ENCODE data around the gene PDSS2. TPM values are rescaled to one million over a fixed set of nuclear protein-coding genes. Genes with fewer than 3 reads are reported as not detected.

The PDSS2 gene
- total and polyA plus RNA-seq, 11 donors, result 7.2 to 24.4 (median 14.4) TPM

DNA sequence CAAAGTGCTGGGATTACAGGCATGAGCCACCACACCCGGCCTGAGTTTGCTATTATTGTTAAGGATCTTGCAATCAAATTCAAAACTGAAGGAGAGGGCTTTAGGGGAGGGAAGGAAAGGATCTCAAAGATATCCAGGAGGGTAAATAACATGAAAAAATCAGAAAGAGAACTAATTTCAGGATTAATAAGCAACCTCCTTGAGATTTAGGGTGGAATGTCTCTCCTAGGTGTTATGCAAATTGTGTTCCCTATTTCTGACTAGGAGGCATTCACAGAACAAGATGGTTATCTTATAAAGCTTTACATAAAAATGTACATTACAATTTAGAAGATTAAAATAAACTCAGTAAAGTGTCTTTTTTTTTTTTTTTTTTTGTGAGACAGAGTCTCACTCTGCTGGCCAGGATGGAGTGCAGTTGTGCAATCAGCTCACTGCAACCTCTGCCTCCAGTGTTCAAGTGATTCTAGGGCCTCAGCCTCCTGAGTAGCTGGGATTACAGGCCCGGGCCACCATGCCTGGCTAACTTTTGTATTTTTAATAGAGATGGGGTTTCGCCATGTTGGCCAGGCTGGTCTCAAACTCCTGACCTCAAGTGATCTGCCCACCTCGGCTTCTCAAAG, 252.0 kb downstream of the PDSS2 start:
- DNase-seq, result no peak
- 96 to 98% (median 97%) methylated on average over 4 of the region's 4 CpGs for WGBS, 4 donors

GRCh38 chr6:107205058-107205998, 254.0 kb downstream of the PDSS2 start:
- DNase-seq, result no peak
- H3K27me3 ChIP-seq, result no peaks in the 10 kb centered on the region
- H3K4me3 ChIP-seq, result no peak overlapping the region
- 94 to 97% (median 95%) methylated on average over 6 of the region's 6 CpGs for WGBS, 4 donors
- no peak for ATAC-seq
- no peaks in the 10 kb centered on the region for H3K36me3 ChIP-seq
- TF ChIP-seq, protein P1, sequence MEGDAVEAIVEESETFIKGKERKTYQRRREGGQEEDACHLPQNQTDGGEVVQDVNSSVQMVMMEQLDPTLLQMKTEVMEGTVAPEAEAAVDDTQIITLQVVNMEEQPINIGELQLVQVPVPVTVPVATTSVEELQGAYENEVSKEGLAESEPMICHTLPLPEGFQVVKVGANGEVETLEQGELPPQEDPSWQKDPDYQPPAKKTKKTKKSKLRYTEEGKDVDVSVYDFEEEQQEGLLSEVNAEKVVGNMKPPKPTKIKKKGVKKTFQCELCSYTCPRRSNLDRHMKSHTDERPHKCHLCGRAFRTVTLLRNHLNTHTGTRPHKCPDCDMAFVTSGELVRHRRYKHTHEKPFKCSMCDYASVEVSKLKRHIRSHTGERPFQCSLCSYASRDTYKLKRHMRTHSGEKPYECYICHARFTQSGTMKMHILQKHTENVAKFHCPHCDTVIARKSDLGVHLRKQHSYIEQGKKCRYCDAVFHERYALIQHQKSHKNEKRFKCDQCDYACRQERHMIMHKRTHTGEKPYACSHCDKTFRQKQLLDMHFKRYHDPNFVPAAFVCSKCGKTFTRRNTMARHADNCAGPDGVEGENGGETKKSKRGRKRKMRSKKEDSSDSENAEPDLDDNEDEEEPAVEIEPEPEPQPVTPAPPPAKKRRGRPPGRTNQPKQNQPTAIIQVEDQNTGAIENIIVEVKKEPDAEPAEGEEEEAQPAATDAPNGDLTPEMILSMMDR (IDR thresholded peaks at IDR 0.05), result no peak
- no peak for TF ChIP-seq POLR2A (IDR thresholded peaks at IDR 0.05)
- H3K9me3 ChIP-seq, result peaks cover 0 to 14% (median 0%) of the 10 kb centered on the region in 12 donors
- intact Hi-C loops (cut with DNase I), result no loop called here
- H3K27ac ChIP-seq, result no peak overlapping the region
- peaks cover 0 to 4% (median 0%) of the 10 kb centered on the region in 12 donors for H3K4me1 ChIP-seq

More for the DNA sequence above, 252.0 kb downstream of the PDSS2 start:
- no peaks in the 10 kb centered on the region for H3K27me3 ChIP-seq
- peaks cover 0 to 2% (median 0%) of the 10 kb centered on the region in 12 donors for H3K4me1 ChIP-seq
- peaks cover 0 to 14% (median 0%) of the 10 kb centered on the region in 12 donors for H3K9me3 ChIP-seq
- ATAC-seq, result no peak
- intact Hi-C loops (cut with DNase I), result no loop called here
- H3K36me3 ChIP-seq, result no peaks in the 10 kb centered on the region
- H3K27ac ChIP-seq, result no peak overlapping the region
- TF ChIP-seq, protein P1 (IDR thresholded peaks at IDR 0.05), result no peak
- no peak for TF ChIP-seq POLR2A (IDR thresholded peaks at IDR 0.05)
- no peak overlapping the region for H3K4me3 ChIP-seq

- Histone ChIP-seq H3K4me3 (no peak overlapping the region), H3K27ac (no peak overlapping the region), H3K4me1 (peaks cover 0 to 4% (median 0%) of the 10 kb centered on the region in 12 donors), H3K27me3 (no peaks in the 10 kb centered on the region), H3K36me3 (peaks cover 0 to 3% (median 0%) of the 10 kb centered on the region in 9 donors), H3K9me3 (peaks cover 0 to 14% (median 0%) of the 10 kb centered on the region in 12 donors)
- ATAC-seq, result no peak
- 75 to 90% (median 84%) methylated on average over 4 of the region's 4 CpGs for WGBS, 4 donors
- intact Hi-C loops (cut with DNase I), result no loop called here
- DNase-seq, result no peak
- no peak for TF ChIP-seq POLR2A (IDR thresholded peaks at IDR 0.05)
- TF ChIP-seq, protein P1 (IDR thresholded peaks at IDR 0.05), result no peak
Observed at GRCh38 chr6:107202876-107203468, 256.4 kb downstream of the PDSS2 start.

Measured in heart left ventricle (tissue), 16 donors.